ENCODE data around the gene TAOK2. TPM values are rescaled to one million over a fixed set of nuclear protein-coding genes. Genes with fewer than 3 reads are reported as not detected.

TAOK2 gene
- total RNA-seq, 1 donor from 2014 or later, result 66.2 TPM

GRCh38 chr16:30006095-30006473 lies 32.4 kb downstream of the TAOK2 start:
- H3K4me1 ChIP-seq, result peaks cover 15% of the 10 kb centered on the region
- no peaks in the 10 kb centered on the region for H3K9me3 ChIP-seq
- no peak for DNase-seq
- peaks cover 25% of the 10 kb centered on the region for H3K27me3 ChIP-seq (ENCODE audit: low read depth)
- TF ChIP-seq, protein P1, sequence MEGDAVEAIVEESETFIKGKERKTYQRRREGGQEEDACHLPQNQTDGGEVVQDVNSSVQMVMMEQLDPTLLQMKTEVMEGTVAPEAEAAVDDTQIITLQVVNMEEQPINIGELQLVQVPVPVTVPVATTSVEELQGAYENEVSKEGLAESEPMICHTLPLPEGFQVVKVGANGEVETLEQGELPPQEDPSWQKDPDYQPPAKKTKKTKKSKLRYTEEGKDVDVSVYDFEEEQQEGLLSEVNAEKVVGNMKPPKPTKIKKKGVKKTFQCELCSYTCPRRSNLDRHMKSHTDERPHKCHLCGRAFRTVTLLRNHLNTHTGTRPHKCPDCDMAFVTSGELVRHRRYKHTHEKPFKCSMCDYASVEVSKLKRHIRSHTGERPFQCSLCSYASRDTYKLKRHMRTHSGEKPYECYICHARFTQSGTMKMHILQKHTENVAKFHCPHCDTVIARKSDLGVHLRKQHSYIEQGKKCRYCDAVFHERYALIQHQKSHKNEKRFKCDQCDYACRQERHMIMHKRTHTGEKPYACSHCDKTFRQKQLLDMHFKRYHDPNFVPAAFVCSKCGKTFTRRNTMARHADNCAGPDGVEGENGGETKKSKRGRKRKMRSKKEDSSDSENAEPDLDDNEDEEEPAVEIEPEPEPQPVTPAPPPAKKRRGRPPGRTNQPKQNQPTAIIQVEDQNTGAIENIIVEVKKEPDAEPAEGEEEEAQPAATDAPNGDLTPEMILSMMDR (IDR thresholded peaks at IDR 0.05), result no peak
- H3K36me3 ChIP-seq, result peaks cover 12% of the 10 kb centered on the region
- no peak overlapping the region for H3K27ac ChIP-seq
- no peak overlapping the region for H3K4me3 ChIP-seq
- ATAC-seq, result no peak
- intact Hi-C loops (cut with DNase I), result no loop called here

DNA sequence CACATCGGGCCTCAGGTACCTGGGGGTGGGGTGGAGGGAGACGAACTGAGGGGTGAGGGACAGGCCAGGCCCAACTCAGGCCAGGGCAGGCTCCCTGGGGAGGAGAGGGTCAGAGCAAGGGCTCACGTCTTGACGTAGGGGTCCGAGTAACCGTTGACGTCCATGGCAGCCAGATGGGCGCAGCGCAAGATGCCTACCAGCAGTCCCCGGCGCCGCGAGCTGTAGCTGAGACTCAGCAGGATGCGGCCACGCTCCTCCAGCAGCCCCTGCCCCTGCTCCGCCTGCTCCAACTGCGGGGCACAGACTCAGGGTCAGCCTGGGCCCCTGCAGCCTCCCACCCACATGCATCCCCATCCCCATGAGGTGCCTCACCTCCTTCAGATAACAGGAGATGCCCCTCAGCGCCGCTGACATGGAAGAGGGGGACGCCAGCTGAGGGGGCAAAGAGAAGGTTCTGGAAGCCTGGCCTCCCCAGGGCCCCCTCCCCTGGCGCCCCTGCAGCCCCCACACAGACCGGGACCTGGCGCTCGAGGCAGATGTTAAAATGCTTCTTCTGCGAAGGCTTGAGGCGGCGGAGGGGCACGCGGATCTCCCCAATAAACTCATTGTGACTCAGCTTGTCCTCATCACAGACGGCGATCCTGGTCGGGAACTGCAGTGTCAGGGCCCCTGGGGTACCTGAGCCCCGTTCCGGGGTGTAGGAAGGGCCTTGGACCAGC lies 33.1 kb downstream of the TAOK2 start:
- DNase-seq, result no peak

DNA sequence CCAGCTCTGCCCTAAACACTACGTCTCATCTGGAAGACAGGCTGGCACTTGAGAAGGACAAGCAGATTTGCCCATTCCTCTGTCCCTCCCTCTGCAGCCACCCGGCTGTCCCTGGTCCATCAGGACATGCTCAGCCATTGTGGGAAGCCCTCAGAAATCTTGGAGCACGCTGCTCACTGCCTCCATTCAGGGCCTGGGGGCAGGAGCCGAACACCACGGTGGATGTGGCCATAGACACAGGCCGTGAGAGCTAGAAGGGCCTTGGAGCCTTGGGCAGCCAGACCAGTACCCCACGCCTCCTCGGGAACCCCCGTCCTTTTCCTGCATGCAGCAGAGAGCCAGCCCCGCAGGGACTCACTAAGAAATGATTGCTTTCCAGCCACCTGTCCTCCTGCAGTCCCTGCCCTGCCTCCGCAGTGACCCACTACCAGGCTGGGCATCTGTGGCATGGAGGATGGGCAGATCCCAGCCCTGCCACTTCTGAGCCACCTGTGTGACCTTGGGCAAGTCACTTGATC lies 33.8 kb downstream of the TAOK2 start:
- Histone ChIP-seq H3K27me3 (ENCODE audit: low read depth) (peaks cover 38% of the 10 kb centered on the region), H3K36me3 (peaks cover 6% of the 10 kb centered on the region), H3K4me3 (no peak overlapping the region), H3K9me3 (no peaks in the 10 kb centered on the region), H3K27ac (no peak overlapping the region), H3K4me1 (peaks cover 21% of the 10 kb centered on the region)
- DNase-seq (no peak), ATAC-seq (no peak)
- intact Hi-C loops (cut with DNase I), result no loop called here
- TF ChIP-seq, protein P1 (IDR thresholded peaks at IDR 0.05), result no peak

More for the DNA sequence above, 33.1 kb downstream of the TAOK2 start:
- Histone ChIP-seq H3K27me3 (ENCODE audit: low read depth) (peaks cover 33% of the 10 kb centered on the region), H3K36me3 (peaks cover 10% of the 10 kb centered on the region), H3K9me3 (no peaks in the 10 kb centered on the region), H3K4me3 (no peak overlapping the region), H3K27ac (no peak overlapping the region), H3K4me1 (peaks cover 21% of the 10 kb centered on the region)
- ATAC-seq, result no peak
- intact Hi-C loops (cut with DNase I), result no loop called here
- TF ChIP-seq, protein P1 (IDR thresholded peaks at IDR 0.05), result no peak

DNA sequence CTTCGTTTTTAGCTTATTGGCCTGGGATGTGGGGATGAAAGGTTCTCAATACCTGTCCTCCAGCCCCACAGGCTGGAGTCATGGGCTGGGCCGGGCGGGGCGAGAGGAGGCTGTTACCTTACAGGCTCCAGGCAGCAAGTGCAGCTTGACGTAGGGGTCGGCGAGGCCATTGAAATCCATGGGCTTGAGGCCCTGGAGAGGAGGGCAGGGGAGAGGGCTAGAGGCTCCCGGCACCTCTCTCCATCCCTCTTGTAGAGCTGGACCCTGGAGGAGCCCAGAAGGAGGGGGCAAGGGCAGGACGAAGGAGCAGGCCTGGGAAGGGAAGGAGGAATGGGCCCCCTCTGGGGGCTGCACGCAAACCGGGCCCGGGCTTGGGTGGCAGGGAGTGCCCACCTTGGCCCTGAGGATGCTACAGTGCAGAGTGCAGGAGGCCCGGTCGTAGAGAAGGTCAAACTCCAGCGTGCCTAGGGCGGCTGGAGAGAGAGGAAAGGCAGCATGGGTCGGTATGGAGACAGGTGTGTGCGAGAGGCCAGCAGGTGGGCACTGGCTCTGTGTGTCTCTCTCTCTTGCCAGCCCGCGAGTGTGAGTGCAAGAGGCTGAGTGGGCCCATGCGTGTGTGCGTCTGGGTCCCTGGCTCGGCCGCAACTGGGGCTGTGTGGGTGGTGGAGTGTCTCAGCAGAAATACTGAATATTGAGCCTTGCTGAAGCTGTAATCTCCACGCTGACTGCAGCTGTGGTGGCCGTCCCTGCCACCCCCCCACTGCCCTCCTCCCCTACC lies 35.6 kb downstream of the TAOK2 start:
- intact Hi-C loops (cut with DNase I), result no loop called here
- no peak overlapping the region for H3K27ac ChIP-seq
- ATAC-seq, result no peak
- peaks cover 21% of the 10 kb centered on the region for H3K4me1 ChIP-seq
- H3K4me3 ChIP-seq, result no peak overlapping the region
- DNase-seq, result no peak
- peaks cover 38% of the 10 kb centered on the region for H3K27me3 ChIP-seq (ENCODE audit: low read depth)
- no peaks in the 10 kb centered on the region for H3K9me3 ChIP-seq
- TF ChIP-seq, protein P1 (IDR thresholded peaks at IDR 0.05), result no peak
- no peaks in the 10 kb centered on the region for H3K36me3 ChIP-seq

- Histone ChIP-seq H3K4me3 (peak overlapping the region; percentile 50), H3K9me3 (no peaks in the 10 kb centered on the region), H3K4me1 (peaks cover 16% of the 10 kb centered on the region), H3K27ac (no peak overlapping the region), H3K27me3 (ENCODE audit: low read depth) (peaks cover 38% of the 10 kb centered on the region), H3K36me3 (no peaks in the 10 kb centered on the region)
- DNase-seq (no peak), ATAC-seq (peak in 1 of 2 donors; percentile 2)
- TF ChIP-seq, protein P1 (IDR thresholded peaks at IDR 0.05), result no peak
- intact Hi-C loops (cut with DNase I), result no loop called here
Measured at GRCh38 chr16:30009990-30010843, 36.5 kb downstream of the TAOK2 start.
